Thyroid gland (tissue), 4 donors: Measurements from ENCODE around the gene CTXND1.

Source experiments
- POLR2A ChIP-seq, 2 donors: fragments of 450-650 bp; IDR thresholded peaks; one replicate each; pipeline ENCODE4 v1.6.1; 2017; ENCODE audit warnings: antibody characterized with exemption in 2 of 2, mild to moderate bottlenecking in 2 of 2, moderate library complexity in 1 of 2
- TF ChIP-seq, protein P1 (sequence below), 6 experiments: fragments of 200-600 bp in 3 of 6; fragments of 450-650 bp in 3 of 6; sonication (generic) in 3 of 6; IDR thresholded peaks; one replicate each; pipeline ENCODE4 v1.5.1; 2016 to 2019; ENCODE audit warnings: antibody characterized with exemption in 6 of 6, mild to moderate bottlenecking in 2 of 6, inconsistent platforms in 1 of 6, moderate library complexity in 1 of 6

GRCh38 chr15:80272987-80273386 is 21.0 kb upstream of the CTXND1 start:
- TF ChIP-seq POLR2A (IDR thresholded peaks at IDR 0.05), result no peak
- TF ChIP-seq, protein P1, sequence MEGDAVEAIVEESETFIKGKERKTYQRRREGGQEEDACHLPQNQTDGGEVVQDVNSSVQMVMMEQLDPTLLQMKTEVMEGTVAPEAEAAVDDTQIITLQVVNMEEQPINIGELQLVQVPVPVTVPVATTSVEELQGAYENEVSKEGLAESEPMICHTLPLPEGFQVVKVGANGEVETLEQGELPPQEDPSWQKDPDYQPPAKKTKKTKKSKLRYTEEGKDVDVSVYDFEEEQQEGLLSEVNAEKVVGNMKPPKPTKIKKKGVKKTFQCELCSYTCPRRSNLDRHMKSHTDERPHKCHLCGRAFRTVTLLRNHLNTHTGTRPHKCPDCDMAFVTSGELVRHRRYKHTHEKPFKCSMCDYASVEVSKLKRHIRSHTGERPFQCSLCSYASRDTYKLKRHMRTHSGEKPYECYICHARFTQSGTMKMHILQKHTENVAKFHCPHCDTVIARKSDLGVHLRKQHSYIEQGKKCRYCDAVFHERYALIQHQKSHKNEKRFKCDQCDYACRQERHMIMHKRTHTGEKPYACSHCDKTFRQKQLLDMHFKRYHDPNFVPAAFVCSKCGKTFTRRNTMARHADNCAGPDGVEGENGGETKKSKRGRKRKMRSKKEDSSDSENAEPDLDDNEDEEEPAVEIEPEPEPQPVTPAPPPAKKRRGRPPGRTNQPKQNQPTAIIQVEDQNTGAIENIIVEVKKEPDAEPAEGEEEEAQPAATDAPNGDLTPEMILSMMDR (IDR thresholded peaks at IDR 0.05), result no peak
